RWPE2 (cell line): ENCODE data around the gene DZIP3.
"Not testable (repeated sequence)": the region's sequence is repeated elsewhere in the genome, so short reads cannot be mapped to it uniquely, and the experiment has no call there.

Experiments
- ATAC-seq: fragments of 200-7000 bp; cut with Tn5 transposase; 3 replicates; pipeline ENCODE4 v1.9.1; 2021; ENCODE audit warnings: low read depth
- DNase-seq: peaks from one replicate; pipeline ENCODE4 v3.0.0-alpha.2; 2020; ENCODE audit warnings: low spot score
- H3K27ac ChIP-seq: fragments of 450-650 bp; 2 replicates; pipeline ENCODE4 v1.5.1; 2017; ENCODE audit warnings: mild to moderate bottlenecking; ENCODE audit not compliant: poor library complexity, severe bottlenecking
- H3K27me3 ChIP-seq: fragments of 250-450 bp; sonication (Bioruptor Pico); 2 replicates; pipeline ENCODE4 v1.5.1; 2021; ENCODE audit warnings: mild to moderate bottlenecking, moderate library complexity; ENCODE audit not compliant: insufficient read depth, poor library complexity, severe bottlenecking
- H3K36me3 ChIP-seq: fragments of 250-450 bp; sonication (Bioruptor Pico); 2 replicates; pipeline ENCODE4 v1.5.1; 2020; ENCODE audit warnings: low read depth, mild to moderate bottlenecking, moderate library complexity
- H3K4me1 ChIP-seq: fragments of 250-450 bp; sonication (Bioruptor Pico); 2 replicates; pipeline ENCODE4 v1.5.1; 2021; ENCODE audit warnings: mild to moderate bottlenecking, moderate library complexity; ENCODE audit not compliant: insufficient read depth, poor library complexity, severe bottlenecking
- H3K4me3 ChIP-seq: fragments of 250-450 bp; sonication (Bioruptor Pico); 2 replicates; pipeline ENCODE4 v1.5.1; 2021; ENCODE audit warnings: mild to moderate bottlenecking, moderate library complexity; ENCODE audit not compliant: severe bottlenecking
- H3K9me3 ChIP-seq: fragments of 250-450 bp; sonication (Bioruptor Pico); 2 replicates; pipeline ENCODE4 v1.5.1; 2021; ENCODE audit warnings: mild to moderate bottlenecking, moderate library complexity; ENCODE audit not compliant: severe bottlenecking
- TF ChIP-seq, protein P1 (sequence below): fragments of 450-650 bp; IDR thresholded peaks from one replicate; pipeline ENCODE4 v1.5.1; 2017; ENCODE audit warnings: mild to moderate bottlenecking, moderate library complexity; ENCODE audit not compliant: poor library complexity, severe bottlenecking

DZIP3 gene

DNA sequence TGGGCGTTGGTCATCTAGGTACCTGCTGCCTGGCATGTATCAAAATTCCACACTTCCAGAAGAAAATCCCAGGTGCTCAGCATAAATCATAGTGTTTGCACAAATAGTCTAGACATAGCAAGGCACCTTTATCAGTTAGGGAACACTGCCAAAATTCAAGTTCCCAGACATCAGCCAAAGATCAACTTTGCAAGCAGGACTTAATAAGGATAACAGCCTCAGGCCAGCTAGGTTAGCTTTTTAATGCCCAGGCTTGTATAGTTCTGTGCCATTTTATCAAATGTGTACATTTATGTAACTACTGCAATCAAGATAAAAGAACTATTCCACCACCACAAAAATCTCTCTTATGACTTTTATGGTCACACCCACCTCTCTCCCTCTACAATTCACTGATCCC, 30.7 kb downstream of the DZIP3 start:
- DNase-seq: no peak
- no peak for ATAC-seq
- Histone ChIP-seq H3K4me3 (no peak overlapping the region), H3K9me3 (no peaks in the 10 kb centered on the region), H3K36me3 (no peaks in the 10 kb centered on the region; the same call in 1 of the 2 replicates), H3K27me3 (no peaks in the 10 kb centered on the region), H3K4me1 (no peaks in the 10 kb centered on the region), H3K27ac (no peak overlapping the region)
- TF ChIP-seq, protein P1, sequence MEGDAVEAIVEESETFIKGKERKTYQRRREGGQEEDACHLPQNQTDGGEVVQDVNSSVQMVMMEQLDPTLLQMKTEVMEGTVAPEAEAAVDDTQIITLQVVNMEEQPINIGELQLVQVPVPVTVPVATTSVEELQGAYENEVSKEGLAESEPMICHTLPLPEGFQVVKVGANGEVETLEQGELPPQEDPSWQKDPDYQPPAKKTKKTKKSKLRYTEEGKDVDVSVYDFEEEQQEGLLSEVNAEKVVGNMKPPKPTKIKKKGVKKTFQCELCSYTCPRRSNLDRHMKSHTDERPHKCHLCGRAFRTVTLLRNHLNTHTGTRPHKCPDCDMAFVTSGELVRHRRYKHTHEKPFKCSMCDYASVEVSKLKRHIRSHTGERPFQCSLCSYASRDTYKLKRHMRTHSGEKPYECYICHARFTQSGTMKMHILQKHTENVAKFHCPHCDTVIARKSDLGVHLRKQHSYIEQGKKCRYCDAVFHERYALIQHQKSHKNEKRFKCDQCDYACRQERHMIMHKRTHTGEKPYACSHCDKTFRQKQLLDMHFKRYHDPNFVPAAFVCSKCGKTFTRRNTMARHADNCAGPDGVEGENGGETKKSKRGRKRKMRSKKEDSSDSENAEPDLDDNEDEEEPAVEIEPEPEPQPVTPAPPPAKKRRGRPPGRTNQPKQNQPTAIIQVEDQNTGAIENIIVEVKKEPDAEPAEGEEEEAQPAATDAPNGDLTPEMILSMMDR: no peak

DNA sequence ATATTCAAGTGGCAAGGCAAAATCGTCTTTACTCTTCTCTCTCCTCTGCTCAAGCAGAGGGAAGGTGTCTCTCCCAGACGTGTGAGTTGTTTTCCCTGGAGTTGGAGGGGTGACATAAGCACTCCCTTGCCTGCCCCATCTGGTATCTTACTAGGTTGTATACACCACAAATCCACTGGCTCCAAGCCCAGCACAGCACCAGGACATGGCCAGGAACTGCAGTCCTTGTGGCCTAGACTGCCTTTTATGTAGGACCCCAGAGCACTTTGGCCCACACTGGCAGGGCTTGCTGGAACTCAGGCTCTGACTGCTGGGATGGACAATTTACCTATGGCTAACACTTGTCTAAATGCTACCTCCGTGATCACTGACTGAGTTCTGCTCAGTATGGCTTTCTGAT, 34.0 kb downstream of the DZIP3 start:
- TF ChIP-seq, protein P1: no peak
- Histone ChIP-seq H3K36me3 (no peaks in the 10 kb centered on the region; the same call in 1 of the 2 replicates), H3K9me3 (no peaks in the 10 kb centered on the region), H3K4me3 (no peak overlapping the region), H3K27me3 (no peaks in the 10 kb centered on the region), H3K4me1 (no peaks in the 10 kb centered on the region), H3K27ac (no peak overlapping the region)
- ATAC-seq: no peak
- DNase-seq: no peak

DNA sequence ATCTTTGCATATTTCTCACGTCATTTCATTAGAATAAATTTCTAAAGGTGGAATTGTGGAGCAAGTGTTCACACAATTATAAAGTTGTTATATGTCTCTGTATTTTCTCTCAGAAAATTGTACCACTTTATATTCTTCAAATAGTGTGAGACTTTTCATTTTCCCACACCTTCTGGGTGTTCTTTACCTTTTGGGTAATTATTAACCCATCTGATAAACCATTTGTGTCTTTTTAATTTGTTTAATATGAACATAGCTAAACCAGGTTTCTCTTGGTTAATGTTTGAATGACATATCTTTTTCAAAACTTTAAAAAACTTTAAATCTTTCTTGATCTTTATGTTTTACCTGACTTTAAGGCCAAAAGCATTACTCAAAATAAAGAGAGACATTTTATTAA, 40.5 kb downstream of the DZIP3 start:
- Histone ChIP-seq H3K9me3 (no peaks in the 10 kb centered on the region), H3K27me3 (no peaks in the 10 kb centered on the region), H3K27ac (no peak overlapping the region), H3K4me3 (no peak overlapping the region), H3K4me1 (no peaks in the 10 kb centered on the region), H3K36me3 (peaks cover 3% of the 10 kb centered on the region; the same call in 1 of the 2 replicates)
- no peak for ATAC-seq
- TF ChIP-seq, protein P1: no peak
- DNase-seq: no peak

DNA sequence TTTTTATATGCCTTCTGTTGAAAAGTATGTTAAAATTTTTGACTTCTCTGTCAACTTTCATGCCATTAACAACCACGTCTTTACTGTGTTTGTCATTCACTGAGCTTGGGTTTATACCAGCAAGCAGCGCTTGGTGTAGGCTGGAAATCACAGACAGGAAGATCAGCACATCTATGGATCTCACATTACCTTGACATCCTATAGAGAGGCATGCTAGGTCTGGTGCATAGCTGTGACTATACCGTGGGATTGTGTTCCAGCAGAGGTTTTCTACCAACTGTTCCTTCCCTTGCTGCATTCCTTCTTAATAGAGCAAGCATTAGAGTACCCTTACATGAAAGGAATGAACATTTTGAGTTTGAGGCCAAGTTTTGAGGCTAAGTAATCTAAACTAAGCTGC, 53.0 kb downstream of the DZIP3 start:
- H3K9me3 ChIP-seq: no peaks in the 10 kb centered on the region
- H3K4me3 ChIP-seq: no peak overlapping the region
- H3K36me3 ChIP-seq: no peaks in the 10 kb centered on the region
- ATAC-seq (no peak), DNase-seq (no peak)
- H3K27me3 ChIP-seq: no peaks in the 10 kb centered on the region
- no peak overlapping the region for H3K27ac ChIP-seq
- TF ChIP-seq, protein P1: no peak
- H3K4me1 ChIP-seq: no peaks in the 10 kb centered on the region

DNA sequence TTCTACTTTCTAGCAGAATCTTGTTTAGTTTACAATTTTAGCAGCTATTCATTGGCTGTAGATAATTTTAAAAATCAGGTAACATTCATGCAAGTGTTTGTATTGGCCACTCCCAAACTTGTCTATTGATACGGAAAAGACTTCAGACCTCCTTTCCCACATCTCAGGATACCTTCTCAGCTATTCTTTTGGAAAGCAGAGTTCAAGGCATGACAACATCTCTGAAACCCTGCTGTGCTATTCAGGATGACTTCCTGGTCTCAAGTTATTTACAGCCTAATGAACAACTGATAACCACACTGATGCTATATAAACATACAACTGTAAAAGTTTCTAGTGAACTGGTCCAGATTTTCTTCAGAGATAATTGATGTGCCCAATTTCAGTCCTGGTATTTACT, 55.8 kb downstream of the DZIP3 start:
- DNase-seq (no peak), ATAC-seq (no peak)
- Histone ChIP-seq H3K27me3 (no peaks in the 10 kb centered on the region), H3K36me3 (no peaks in the 10 kb centered on the region), H3K27ac (no peak overlapping the region), H3K4me1 (no peaks in the 10 kb centered on the region), H3K4me3 (no peak overlapping the region), H3K9me3 (no peaks in the 10 kb centered on the region)
- TF ChIP-seq, protein P1: no peak

DNA sequence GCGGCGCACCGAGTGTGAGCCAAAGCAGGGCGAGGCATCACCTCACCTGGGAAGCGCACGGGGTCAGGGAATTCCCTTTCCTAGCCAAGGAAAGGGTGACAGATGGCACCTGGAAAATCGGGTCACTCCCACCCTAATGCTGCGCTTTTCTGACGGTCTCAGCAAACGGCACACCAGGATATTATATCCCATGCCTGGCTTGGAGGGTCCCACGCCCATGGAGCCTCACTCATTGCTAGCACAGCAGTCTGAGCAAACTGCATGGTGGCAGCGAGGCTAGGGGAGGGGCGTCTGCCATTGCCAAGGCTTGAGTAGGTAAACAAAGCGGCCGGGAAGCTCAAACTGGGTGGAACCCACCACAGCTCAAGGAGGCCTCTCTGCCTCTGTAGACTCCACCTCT, 66.1 kb downstream of the DZIP3 start:
- not testable (repeated sequence) for H3K27me3 ChIP-seq, H3K4me3 ChIP-seq, H3K27ac ChIP-seq, H3K4me1 ChIP-seq, ATAC-seq, H3K36me3 ChIP-seq, DNase-seq, H3K9me3 ChIP-seq
